Measurements from ENCODE around the gene NIPAL3. TPM values are rescaled to one million over a fixed set of nuclear protein-coding genes. Genes with fewer than 3 reads are reported as not detected.
"Not testable (repeated sequence)": the region's sequence is repeated elsewhere in the genome, so short reads cannot be mapped to it uniquely, and the experiment has no call there.

The NIPAL3 gene
- total and polyA plus RNA-seq, 9 donors = 4.4 to 22.3 (median 13.1) TPM

DNA sequence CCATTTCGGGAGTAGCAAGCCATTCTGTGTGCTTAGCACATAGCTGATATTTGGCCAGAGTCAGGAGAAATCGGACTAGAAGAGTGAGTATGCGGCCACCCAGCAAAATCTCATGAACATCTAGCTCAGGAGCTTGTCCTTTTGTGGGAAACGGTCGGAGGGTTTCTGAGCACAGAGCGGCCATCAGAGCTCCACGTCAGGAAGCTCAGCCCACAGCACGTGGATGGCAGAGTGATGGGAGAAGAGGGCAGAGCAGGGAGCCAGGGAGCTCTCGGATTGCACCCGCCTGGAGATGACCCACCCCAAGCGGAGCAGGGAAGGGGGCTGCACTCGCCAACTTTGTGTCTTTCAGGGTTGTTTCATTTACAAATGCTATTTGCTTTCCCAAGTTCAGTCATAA, 100.9 kb downstream of the NIPAL3 start:
- no peak for TF ChIP-seq EP300 (IDR thresholded peaks at IDR 0.05)
- no peak for TF ChIP-seq POLR2A (IDR thresholded peaks at IDR 0.05)
- TF ChIP-seq, protein P1, sequence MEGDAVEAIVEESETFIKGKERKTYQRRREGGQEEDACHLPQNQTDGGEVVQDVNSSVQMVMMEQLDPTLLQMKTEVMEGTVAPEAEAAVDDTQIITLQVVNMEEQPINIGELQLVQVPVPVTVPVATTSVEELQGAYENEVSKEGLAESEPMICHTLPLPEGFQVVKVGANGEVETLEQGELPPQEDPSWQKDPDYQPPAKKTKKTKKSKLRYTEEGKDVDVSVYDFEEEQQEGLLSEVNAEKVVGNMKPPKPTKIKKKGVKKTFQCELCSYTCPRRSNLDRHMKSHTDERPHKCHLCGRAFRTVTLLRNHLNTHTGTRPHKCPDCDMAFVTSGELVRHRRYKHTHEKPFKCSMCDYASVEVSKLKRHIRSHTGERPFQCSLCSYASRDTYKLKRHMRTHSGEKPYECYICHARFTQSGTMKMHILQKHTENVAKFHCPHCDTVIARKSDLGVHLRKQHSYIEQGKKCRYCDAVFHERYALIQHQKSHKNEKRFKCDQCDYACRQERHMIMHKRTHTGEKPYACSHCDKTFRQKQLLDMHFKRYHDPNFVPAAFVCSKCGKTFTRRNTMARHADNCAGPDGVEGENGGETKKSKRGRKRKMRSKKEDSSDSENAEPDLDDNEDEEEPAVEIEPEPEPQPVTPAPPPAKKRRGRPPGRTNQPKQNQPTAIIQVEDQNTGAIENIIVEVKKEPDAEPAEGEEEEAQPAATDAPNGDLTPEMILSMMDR (IDR thresholded peaks at IDR 0.05) = no peak
- DNase-seq = no peak
- H3K9me3 ChIP-seq = no peaks in the 10 kb centered on the region
- no peaks in the 10 kb centered on the region for H3K27me3 ChIP-seq
- H3K4me3 ChIP-seq = no peak overlapping the region
- intact Hi-C loops (cut with DNase I) = no loop called here
- WGBS, 3 donors = 70 to 76% (median 74%) methylated on average over 12 of the region's 12 CpGs
- no peaks in the 10 kb centered on the region for H3K36me3 ChIP-seq
- H3K4me1 ChIP-seq (ENCODE audit: insufficient read depth) = no peaks in the 10 kb centered on the region
- H3K27ac ChIP-seq = no peak overlapping the region

DNA sequence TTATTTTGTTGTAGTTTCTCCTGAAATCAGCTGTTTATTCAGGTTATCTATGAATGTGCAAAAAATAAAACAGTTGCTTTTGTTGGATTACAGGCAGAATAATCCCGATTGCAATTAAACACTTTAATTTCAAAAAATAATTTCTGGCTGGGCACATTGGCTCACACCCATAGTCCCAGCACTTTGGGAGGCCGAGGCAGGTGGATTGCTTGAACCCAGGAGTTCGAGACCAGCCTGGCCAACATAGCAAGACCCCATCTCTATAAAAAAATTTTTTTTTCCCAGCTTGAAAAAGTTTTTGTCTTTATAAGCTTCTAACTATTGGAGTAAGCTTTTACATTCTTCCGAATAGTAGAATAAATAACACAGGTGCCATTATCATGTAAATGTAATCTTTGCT, 102.3 kb downstream of the NIPAL3 start:
- H3K27me3 ChIP-seq = no peaks in the 10 kb centered on the region
- H3K9me3 ChIP-seq = no peaks in the 10 kb centered on the region
- H3K27ac ChIP-seq = no peak overlapping the region
- no peak for DNase-seq
- no peaks in the 10 kb centered on the region for H3K4me1 ChIP-seq (ENCODE audit: insufficient read depth)
- H3K36me3 ChIP-seq = no peaks in the 10 kb centered on the region
- no peak overlapping the region for H3K4me3 ChIP-seq
- 76 to 80% (median 79%) methylated on average over 4 of the region's 4 CpGs for WGBS, 3 donors
- intact Hi-C loops (cut with DNase I) = no loop called here
- TF ChIP-seq POLR2A (IDR thresholded peaks at IDR 0.05) (no peak), EP300 (IDR thresholded peaks at IDR 0.05) (no peak)
- TF ChIP-seq, protein P1 (IDR thresholded peaks at IDR 0.05) = no peak

DNA sequence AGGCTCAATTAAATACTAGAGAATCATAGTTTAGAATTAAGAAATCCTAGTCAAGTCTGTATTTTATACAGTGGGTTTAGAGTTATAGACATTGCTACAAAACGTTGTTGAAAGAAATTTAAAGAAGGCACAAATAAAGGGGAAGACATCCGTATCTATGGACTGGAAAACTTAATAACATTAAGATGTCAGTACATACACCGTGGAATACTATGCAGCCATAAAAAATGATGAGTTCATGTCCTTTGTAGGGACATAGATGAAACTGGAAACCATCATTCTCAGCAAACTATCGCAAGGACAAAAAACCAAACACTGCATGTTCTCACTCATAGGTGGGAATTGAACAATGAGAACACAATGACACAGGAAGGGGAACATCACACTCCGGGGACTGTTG, 104.7 kb downstream of the NIPAL3 start:
- H3K27me3 ChIP-seq; intact Hi-C loops (cut with DNase I); DNase-seq; H3K4me3 ChIP-seq; H3K27ac ChIP-seq; H3K9me3 ChIP-seq; H3K4me1 ChIP-seq (ENCODE audit: insufficient read depth); H3K36me3 ChIP-seq: not testable (repeated sequence)
- WGBS, 3 donors = 91 to 95% (median 94%) methylated on average over 5 of the region's 5 CpGs

Other genes with a start within 250 kb of the NIPAL3 start
- gene IFNLR1, start 228.5 kb upstream of the NIPAL3 start, total RNA-seq = 1 to 10 TPM; 1.1 to 2.8 (median 2.0) TPM
- gene IFNLR1, start 228.5 kb upstream of the NIPAL3 start, polyA plus RNA-seq = under 1 TPM; 0.40 to 0.42 TPM
- gene GRHL3, start 96.4 kb upstream of the NIPAL3 start, total RNA-seq = 1 to 10 TPM in 1 of 7 donors, under 1 TPM in 2, not detected in 4; 0.15 to 1.6 (median 0.48) TPM
- not detected for gene GRHL3, start 96.4 kb upstream of the NIPAL3 start, polyA plus RNA-seq
- gene STPG1, start 2.0 kb upstream of the NIPAL3 start, total RNA-seq = 10 to 100 TPM in 1 of 7 donors, 1 to 10 TPM in 6; 5.4 to 12.6 (median 7.3) TPM
- gene STPG1, start 2.0 kb upstream of the NIPAL3 start, polyA plus RNA-seq = 1 to 10 TPM; 4.5 to 9.0 TPM
- 10 to 100 TPM in 1 of 7 donors, 1 to 10 TPM in 5, under 1 TPM in 1; 0.25 to 12.4 (median 2.1) TPM for gene RCAN3, start 87.0 kb downstream of the NIPAL3 start, total RNA-seq
- 1 to 10 TPM in 1 of 2 donors, under 1 TPM in 1; 0.50 to 2.5 TPM for gene RCAN3, start 87.0 kb downstream of the NIPAL3 start, polyA plus RNA-seq
- under 1 TPM in 5 of 7 donors, not detected in 2; 0.10 to 0.83 (median 0.46) TPM for gene NCMAP, start 140.3 kb downstream of the NIPAL3 start, total RNA-seq
- gene NCMAP, start 140.3 kb downstream of the NIPAL3 start, polyA plus RNA-seq = under 1 TPM; 0.01 to 0.17 TPM
- 100 to 1,000 TPM; 108 to 154 (median 123) TPM for gene SRRM1, start 227.5 kb downstream of the NIPAL3 start, total RNA-seq
- 100 to 1,000 TPM in 1 of 2 donors, 10 to 100 TPM in 1; 74.9 to 128 TPM for gene SRRM1, start 227.5 kb downstream of the NIPAL3 start, polyA plus RNA-seq